ENCODE results near the gene CIAO3.
A peak's percentile ranks its signal among the peaks of the same experiment; 100 is the strongest.

CIAO3 gene

DNA sequence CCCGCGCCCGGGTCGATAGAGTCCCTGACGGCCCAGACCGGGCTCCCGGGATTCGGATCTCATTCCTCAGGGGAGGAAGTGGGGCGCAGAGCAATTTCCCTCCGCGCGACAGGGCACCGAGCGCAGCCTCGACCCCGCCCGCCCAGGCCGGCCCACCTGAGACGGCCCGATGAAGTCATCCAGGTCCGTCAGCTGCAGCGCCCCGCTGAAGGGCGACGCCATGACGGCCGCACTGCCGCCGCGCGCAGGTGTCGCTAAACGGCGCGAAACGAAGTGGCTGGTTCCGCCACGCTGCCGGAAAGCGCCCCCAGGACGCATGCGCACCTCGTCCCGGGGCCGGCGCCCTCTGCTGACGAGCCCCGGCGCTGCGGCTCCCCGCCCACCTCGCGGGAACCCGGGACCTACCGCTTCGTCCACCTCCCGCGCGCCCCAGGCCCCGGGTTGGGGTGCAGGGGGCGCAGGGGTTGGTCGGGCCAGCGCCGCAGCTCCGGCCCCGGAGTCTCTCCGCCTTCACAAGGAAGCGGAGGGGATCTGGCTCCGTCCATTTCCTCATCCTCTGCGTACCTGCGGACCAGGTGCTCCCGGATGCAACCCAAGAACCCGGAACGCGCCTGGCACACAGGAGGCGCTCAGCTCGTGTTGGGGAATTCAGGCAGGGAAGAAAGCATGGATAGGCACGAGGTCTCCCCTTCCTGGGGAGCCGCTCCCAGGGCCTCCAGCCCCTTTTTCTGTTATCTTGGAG lies at the start of gene CIAO3:
CIAO3 (minus strand) TSS at position 234 of the 742 bp plus-strand sequence; CDS start at position 222, 12 bp downstream.
- TF ChIP-seq, protein P1, sequence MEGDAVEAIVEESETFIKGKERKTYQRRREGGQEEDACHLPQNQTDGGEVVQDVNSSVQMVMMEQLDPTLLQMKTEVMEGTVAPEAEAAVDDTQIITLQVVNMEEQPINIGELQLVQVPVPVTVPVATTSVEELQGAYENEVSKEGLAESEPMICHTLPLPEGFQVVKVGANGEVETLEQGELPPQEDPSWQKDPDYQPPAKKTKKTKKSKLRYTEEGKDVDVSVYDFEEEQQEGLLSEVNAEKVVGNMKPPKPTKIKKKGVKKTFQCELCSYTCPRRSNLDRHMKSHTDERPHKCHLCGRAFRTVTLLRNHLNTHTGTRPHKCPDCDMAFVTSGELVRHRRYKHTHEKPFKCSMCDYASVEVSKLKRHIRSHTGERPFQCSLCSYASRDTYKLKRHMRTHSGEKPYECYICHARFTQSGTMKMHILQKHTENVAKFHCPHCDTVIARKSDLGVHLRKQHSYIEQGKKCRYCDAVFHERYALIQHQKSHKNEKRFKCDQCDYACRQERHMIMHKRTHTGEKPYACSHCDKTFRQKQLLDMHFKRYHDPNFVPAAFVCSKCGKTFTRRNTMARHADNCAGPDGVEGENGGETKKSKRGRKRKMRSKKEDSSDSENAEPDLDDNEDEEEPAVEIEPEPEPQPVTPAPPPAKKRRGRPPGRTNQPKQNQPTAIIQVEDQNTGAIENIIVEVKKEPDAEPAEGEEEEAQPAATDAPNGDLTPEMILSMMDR (IDR thresholded peaks at IDR 0.05): peak; percentile 96
- peak within 1 kb of the TSS; percentile 54 to 71 for H3K27ac ChIP-seq
- peak; percentile 89 for DNase-seq (ENCODE audit: low spot score)
- peak within 1 kb of the TSS; percentile 80 for H3K4me3 ChIP-seq

DNA sequence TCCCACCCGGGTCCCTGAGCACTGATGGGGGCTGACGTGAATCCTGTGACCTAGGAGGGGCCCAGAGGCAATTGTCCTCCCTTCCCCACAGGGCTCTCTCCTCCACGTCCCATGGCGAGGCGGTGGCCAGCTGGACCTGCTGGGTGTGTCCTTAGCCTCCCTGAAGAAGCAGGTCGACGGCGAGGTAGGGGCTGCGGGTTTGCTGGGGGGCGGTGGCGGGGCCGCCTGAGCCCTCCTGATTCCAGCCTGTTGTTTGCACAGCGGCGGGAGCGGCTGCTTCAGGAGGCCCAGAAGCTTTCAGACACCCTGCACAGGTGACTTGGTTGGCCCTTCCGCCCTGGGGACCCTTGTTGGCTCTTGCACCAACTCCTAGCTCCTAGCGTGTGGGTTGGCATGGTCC lies 49.3 kb upstream of the CIAO3 start:
- Histone ChIP-seq H3K27ac (no peak overlapping the region), H3K4me3 (no peak overlapping the region)
- TF ChIP-seq, protein P1 (IDR thresholded peaks at IDR 0.05): no peak
- no peak for DNase-seq (ENCODE audit: low spot score)

DNA sequence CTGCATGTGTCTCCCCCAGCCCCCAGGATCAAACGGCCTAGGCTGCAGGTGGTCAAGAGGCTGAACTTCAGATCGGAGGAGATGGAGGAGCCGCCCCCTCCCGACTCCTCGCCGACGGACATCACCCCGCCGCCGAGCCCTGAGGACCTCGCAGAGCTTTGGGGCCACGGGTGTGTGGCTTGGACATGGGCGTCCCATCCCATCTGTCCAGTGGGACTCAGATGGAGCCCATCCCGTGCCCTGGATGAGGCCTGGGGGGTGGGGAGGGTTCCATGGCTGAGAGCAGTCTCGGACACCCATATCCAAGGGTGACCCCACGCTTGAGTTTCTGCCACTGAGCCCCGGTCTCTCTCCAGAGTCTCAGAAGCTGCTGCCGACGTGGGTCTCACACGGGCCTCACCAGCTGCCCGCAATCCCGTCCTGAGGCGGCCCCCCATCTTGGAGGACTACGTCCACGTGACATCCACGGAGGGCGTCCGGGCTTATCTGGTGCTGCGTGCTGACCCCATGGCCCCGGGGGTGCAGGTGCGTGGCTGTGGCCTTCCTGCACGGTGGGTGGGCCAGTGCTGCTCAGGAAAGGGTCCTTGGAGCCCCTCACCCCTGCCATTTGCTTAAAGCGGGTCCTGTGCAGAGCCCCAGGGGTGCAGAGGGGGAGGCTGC lies 48.5 kb upstream of the CIAO3 start:
- peak overlapping the region; percentile 100 for H3K4me3 ChIP-seq
- no peak overlapping the region for H3K27ac ChIP-seq
- TF ChIP-seq, protein P1 (IDR thresholded peaks at IDR 0.05): no peak
- DNase-seq (ENCODE audit: low spot score): no peak

GRCh38 chr16:788399-789126 lies 47.8 kb upstream of the CIAO3 start, which contains the start of gene CHTF18:
Gene CHTF18, plus strand, starts transcription at chr16:788620. Its CDS starts 65 bp downstream, at chr16:788685.
- H3K27ac ChIP-seq: peak within 1 kb of the TSS; percentile 54 to 85
- peak within 1 kb of the TSS; percentile 100 for H3K4me3 ChIP-seq
- TF ChIP-seq, protein P1 (IDR thresholded peaks at IDR 0.05): no peak
- DNase-seq (ENCODE audit: low spot score): peak; percentile 92

DNA sequence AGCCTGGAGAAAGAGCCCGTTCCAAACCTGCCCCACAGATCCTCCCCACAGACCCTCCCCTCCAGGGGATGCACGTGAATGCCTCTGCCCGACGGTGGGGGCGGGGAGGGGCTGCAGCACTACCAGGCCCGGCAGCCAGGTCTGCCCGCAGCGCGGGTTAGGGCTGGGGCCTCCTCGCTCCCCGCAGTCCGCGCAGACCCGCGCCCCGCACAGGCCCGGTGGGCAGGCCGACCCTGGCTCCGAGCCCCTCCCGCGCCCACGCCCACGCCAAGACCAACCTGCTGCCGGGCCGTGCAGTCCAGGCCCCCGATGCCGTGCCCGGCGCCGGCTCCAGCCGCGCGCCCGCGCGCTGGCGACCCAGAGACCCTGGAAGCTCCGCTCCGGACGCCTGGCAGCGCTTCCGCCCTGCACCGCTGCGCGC lies 47.2 kb upstream of the CIAO3 start, which contains the start of gene RPUSD1:
RPUSD1 (minus strand) TSS at position 404 of the 421 bp plus-strand sequence. CDS start 644 bp downstream, outside the sequence.
- TF ChIP-seq, protein P1 (IDR thresholded peaks at IDR 0.05): no peak
- DNase-seq (ENCODE audit: low spot score): no peak
- H3K27ac ChIP-seq: peak within 1 kb of the TSS; percentile 54 to 85
- peak within 1 kb of the TSS; percentile 100 for H3K4me3 ChIP-seq

- Histone ChIP-seq H3K4me3 (peak overlapping the region; percentile 100), H3K27ac (peak overlapping the region in 1 of 2 donors; percentile 54)
- DNase-seq (ENCODE audit: low spot score): no peak
- TF ChIP-seq, protein P1 (IDR thresholded peaks at IDR 0.05): no peak
Observed at GRCh38 chr16:787321-787966, 46.6 kb upstream of the CIAO3 start.

Data from coronary artery (tissue), 2 donors.